ENCODE data around the gene ISM1.

- no peak for TF ChIP-seq CTCF (IDR thresholded peaks at IDR 0.05; ENCODE audit: borderline replicate concordance, extremely low read depth, low read length, poor library complexity, severe bottlenecking)
- TF ChIP-seq EZH2 (IDR thresholded peaks at IDR 0.05; ENCODE audit: borderline replicate concordance, low read depth, low read length, severe bottlenecking) = no peak
Measured at GRCh38 chr20:13322621-13323020, 101.5 kb downstream of the ISM1 start.
